Measurements from ENCODE around the gene CCDC18.
"Not testable (repeated sequence)": the region's sequence is repeated elsewhere in the genome, so short reads cannot be mapped to it uniquely, and the experiment has no call there.

CCDC18 gene

GRCh38 chr1:93172778-93173177, 7.7 kb upstream of the CCDC18 start:
- no peak for DNase-seq

GRCh38 chr1:93174638-93175037, 5.9 kb upstream of the CCDC18 start:
- not testable (repeated sequence) for DNase-seq

- DNase-seq, result no peak
These were observed 2.5 kb upstream of the CCDC18 start for GRCh38 chr1:93177991-93178390.

- no peak for DNase-seq
These were observed 2.1 kb upstream of the CCDC18 start for GRCh38 chr1:93178418-93178817.

DNA sequence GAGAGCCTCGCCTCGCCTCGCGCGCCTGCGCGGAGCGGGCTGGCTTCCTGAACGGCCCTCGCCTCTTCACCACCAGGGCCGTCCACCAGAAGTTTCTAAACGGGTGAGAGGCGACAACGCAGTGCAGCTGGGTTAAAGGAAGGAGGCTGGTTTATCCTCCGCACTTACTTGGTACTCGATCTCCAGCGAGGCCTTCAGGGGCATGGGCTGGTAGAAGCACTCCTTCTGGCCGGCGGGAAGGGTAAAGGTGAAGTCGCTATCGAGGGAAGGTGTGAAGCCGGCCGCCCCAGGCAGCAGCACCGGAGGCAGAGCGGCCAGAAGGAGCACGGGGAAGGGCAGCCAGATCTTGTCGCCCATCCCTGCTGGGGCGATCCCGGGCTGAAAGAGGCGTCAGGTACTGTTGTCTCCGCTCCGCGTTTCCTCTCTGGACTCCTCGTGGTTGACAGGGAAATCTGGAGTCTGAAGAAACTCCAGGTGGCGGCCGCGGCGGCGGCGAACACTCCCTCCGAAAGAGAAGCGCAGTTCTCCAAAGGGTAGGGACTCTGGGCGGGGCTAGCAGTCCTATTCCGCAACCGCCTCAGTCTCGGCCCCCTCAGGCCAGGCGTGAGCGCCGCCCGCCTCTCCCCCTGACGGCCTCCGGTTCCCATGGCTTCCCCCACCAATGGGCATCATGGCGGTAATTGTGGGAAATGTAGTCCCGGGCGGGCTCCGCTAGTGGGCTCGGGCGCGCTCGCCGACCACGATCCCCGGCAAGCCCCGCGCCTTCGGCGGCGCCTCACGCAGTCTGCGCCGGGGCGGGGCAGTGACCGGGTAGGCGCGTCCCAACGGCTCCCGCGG, 420 bp upstream of the CCDC18 start, which contains the start of gene TMED5:
Gene TMED5 (minus strand): TSS at position 528 of the 837 bp plus-strand sequence. CDS start 171 bp downstream, at position 357.
- peak; percentile 88 to 92 for DNase-seq

GRCh38 chr1:93186667-93187066, 6.1 kb downstream of the CCDC18 start:
- DNase-seq, result no peak

DNA sequence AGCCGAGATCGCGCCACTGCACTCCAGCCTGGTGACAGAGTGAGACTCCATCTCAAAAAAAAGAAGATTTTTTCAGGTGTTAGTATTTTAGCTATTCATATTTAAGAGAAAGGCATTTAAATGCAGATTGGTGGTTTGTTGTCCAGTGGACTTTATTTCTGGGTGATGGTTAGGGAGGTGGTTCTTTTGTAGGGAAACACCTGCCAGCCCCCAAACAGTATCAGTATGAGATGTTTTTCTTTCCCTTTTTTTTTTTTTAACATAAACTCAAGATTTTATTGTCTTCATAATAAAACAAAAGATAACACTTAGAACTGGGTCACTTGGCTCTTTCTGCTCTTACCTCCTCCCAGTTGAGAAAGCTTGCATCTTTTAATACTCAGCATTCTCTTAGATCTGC, 9.9 kb downstream of the CCDC18 start:
- no peak for DNase-seq

GRCh38 chr1:93194231-93194990, 13.9 kb downstream of the CCDC18 start:
- DNase-seq, result no peak

DNA sequence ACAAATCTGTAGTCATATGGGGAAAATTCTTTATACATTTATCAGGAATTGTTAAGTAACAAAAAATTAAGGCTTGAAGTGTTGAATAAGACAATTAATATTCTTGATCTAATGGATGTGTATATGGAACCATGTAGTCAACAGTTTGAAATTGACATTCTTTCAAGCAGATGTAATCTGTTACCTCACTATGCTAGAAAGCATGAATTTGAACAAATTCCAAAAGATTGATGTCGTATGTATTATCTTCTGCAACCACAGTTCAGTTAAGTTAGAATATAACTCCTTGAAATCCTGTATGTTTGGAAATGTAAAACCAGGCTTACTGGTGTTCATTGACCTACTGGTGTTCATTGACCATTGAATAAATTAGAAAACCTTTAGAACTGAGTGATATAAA, 16.1 kb downstream of the CCDC18 start:
- no peak for DNase-seq

DNA sequence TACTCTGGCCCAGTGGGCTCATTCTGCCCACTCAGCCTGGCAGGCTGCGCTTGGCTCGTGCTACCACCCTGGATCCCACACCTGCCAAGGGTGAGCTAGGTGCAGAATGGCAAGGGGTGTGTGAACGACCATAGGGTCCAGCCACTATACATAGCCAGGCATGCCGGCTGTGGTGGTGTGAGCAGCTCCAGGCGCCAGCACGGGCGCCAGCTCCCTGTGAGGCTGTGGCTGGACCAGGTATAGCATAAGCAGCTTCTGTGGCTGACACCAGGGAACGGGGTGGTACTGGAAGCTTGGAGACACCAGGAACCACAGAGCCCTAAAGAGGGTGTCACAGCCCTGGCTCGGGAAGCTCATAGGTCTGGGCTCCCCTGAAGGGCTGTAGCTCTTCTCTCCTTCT, 18.6 kb downstream of the CCDC18 start:
- no peak for DNase-seq

- DNase-seq, result no peak
These were observed 19.6 kb downstream of the CCDC18 start for GRCh38 chr1:93200086-93200620.

- DNase-seq, result no peak
These were observed 20.2 kb downstream of the CCDC18 start for GRCh38 chr1:93200714-93201113.

DNA sequence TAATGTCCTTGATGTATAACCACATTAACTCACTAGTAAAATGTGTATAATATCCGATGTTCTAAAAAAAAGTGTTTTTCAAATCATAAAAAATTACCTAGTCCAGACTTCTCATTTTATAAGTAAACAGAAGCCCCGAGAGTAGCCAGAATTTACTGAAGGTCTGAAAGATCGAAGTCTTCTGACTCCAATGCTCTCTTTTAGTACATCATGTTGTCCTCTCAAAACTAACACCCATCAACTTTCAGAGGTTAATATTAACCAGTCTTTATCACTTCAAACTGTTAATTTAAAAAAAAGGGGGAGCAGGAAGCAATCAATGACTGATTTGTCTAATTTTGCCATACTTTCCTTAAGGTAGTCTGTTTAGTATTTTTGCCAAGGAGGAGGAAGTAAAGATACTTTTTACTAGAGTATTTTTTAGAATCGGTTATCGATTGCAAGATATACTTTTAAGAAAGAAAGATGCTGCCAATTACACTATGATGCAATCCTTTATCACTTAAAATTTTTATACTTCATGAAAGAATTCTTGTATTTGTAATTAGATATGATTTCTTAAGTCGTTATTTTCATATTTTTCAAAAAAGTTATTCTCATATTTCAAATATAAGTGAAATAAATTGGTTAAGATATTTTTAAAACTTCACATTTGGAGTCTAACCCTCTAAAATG, 25.5 kb downstream of the CCDC18 start:
- DNase-seq, result no peak

DNA sequence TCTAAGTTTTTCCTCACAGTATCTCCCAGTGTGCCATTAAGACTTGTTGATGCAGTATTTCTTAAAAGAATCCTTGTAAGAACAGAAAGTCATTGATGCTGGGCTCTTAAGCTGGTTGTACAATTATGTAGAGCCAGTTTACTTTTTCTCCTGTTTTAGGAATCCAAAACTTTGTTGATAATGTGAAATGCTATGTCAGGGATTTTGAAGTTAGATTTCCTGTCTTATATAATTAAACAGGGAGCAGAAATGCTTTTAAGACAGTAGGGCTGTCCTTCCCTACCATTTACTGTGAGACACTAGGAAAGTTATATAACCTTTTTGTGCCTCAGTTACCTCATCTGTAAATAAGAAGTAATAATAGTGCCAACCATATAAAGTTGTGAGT, 26.0 kb downstream of the CCDC18 start:
- DNase-seq, result no peak

GRCh38 chr1:93207211-93207610, 26.7 kb downstream of the CCDC18 start:
- no peak for DNase-seq

DNA sequence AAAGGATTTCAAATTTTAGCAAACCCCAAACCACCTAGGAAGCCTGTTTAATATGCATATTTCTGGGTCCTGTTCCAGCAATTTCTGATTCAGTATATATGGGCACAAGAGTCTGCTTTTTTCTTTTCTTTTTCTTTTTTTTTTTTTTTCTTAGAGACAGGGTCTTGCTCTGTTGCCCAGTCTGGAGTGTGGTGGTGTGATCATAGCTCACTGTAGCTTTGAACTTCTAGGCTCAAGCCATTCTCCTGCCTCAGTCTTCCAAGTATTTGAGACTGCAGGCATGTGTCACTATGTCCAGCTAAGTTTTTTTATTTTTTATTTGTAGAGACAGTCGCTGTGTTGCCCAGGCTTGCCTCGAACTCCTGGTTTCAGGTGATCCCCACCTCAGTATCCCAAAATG, 34.8 kb downstream of the CCDC18 start:
- no peak for DNase-seq

DNA sequence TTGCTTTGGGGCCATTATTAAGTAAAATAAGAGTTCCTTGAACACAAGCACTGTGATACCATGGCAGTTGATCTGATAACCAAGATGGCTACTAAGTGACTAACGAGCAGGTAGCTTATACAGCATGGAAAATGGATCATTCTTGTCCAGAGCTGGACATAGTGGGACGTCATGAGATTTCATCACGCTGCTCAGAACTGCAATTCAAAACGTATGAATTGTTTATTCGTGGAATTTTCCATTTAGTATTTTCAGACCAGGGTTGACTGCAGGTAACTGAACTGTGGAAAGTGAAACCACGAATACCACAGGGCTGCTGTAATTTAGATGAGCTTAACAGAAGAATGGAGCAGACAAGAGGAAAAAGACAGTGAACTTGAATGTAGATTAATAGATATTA, 38.9 kb downstream of the CCDC18 start:
- DNase-seq, result peak; percentile 4 to 6

DNA sequence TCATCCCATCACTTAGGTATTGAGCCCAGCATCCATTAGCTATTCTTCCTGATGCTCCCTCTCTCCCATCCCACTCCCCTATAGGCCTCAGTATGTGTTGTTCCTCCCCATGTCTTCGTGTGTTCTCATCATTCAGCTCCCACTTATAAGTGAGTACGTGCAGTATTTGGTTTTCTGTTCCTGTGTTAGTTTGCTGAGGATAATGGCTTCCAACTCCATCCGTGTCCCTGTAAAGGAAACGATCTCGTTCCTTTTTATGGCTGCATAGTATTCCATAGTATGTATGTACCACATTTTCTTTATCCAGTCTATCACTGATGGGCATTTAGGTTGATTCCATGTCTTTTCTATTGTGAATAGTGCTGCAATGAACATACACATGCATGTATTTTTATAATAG, 40.2 kb downstream of the CCDC18 start:
- DNase-seq, result not testable (repeated sequence)

- DNase-seq, result no peak
These were observed 41.4 kb downstream of the CCDC18 start for GRCh38 chr1:93221913-93222312.

DNA sequence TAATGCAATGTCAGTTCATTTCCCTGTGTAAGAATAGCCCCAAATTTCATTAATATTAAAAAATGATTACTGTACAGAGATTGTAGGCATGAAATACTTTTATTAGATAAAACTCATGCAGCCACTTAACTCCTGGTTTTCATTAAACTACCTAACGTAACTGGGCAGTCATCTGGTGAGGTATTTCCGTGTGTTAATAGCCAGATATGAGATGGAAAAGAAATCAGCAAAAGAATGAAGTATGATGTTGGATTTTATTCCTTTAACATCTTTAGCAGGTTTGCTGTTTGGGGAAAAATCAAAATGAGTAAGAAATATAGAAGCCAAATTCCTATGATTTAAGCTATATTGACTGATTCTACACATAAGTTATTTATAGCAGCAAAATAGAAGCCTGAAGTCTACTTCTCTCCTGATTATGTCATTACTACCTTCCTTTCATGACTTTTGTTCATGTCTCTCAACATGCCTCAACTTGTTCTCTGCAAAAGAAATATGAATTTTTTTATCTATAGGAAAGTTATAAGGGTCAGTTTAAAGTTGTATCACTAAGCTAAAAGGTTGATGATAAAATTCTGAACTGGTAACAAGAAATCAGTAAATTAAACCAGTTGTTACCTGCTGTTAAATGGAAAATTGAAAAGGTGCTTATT, 42.6 kb downstream of the CCDC18 start:
- DNase-seq, result no peak

GRCh38 chr1:93235261-93235660, 54.7 kb downstream of the CCDC18 start:
- no peak for DNase-seq

DNA sequence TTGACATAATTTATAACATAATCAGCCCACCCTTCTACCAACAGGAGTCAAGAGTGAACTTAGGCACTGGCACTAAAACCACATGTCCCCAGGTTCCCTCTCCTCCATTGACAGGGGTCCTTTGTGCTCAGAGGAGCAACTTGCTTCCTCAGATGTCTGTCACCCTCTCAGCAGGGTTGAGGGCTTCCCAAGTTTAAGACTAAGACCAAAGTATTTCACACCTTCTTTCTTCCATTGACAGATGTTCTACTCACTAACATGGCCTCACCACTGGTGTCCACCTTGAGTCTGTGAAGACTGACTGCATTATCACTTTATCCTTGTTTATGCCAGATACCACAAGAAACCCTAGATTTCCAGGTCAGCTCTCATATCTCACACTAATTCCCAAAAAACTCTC, 56.5 kb downstream of the CCDC18 start:
- DNase-seq, result no peak

DNA sequence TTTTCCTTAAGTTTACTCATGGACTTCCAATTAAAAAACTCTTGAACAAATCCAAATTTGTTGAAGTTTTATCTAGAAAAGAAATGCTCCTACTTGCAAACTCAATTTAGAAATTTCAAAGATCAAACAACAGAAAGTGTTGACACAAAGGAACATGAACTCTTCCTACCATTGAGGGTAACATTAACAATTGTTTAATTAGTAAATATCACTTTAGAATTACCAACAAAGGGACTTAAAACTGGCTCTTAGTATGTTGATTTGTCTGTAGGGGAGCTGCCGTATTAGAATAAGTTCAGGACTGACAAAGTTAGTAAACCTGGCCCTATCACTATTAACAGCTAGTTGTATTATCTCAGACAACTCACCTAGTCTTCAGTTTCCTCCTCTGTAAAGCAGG, 57.9 kb downstream of the CCDC18 start:
- no peak for DNase-seq

Measured in activated CD4-positive, alpha-beta T cell treated with anti-CD3 and anti-CD28 coated beads, Interleukin-2, amount 50 U/mL, for 4 hours (primary cell).